ENCODE results near the gene GAB4. TPM values are rescaled to one million over a fixed set of nuclear protein-coding genes. Genes with fewer than 3 reads are reported as not detected.
"Not testable (repeated sequence)": the region's sequence is repeated elsewhere in the genome, so short reads cannot be mapped to it uniquely, and the experiment has no call there.

Gene GAB4
- total RNA-seq, 2 experiments from 2014 or later, result not detected

- intact Hi-C loops (cut with DNase I, micrococcal nuclease), result loop anchor here (2.0 to 5.0 kb wide), 2 partner anchors 141 to 585 kb away; no protein-coding TSS in a partner anchor
- H3K27ac Mint-ChIP-seq, result no peak overlapping the region
- peak; percentile 45 for TF ChIP-seq CTCF (IDR thresholded peaks at IDR 0.05)
- H3K36me3 Mint-ChIP-seq (ENCODE audit: low read depth), result no peaks in the 10 kb centered on the region
- Histone ChIP-seq H3K4me3 (ENCODE audit: low read length) (no peak overlapping the region), H3K36me3 (ENCODE audit: insufficient read depth, low read length) (no peaks in the 10 kb centered on the region), H3K27me3 (ENCODE audit: control insufficient read depth in 1 of 2, insufficient read depth in 2 of 2, low read length in 2 of 2) (peaks cover 5 to 19% of the 10 kb centered on the region in 2 experiments), H3K27ac (ENCODE audit: low read depth in 1 of 2, low read length in 2 of 2) (no peak overlapping the region), H3K9me3 (ENCODE audit: control insufficient read depth in 1 of 2, insufficient read depth in 1 of 2, low read length in 2 of 2) (no peaks in the 10 kb centered on the region), H3K4me1 (ENCODE audit: insufficient read depth, low read length) (no peaks in the 10 kb centered on the region)
- H3K4me1 Mint-ChIP-seq (ENCODE audit: low read depth), result no peaks in the 10 kb centered on the region
- ChIA-PET POLR2A (no interaction called here), CTCF (no interaction called here)
- no peaks in the 10 kb centered on the region for H3K9me3 Mint-ChIP-seq
- H3K4me3 Mint-ChIP-seq, result no peak overlapping the region
- no peak for ATAC-seq (ENCODE audit: poor library complexity)
- peaks cover 61% of the 10 kb centered on the region for H3K27me3 Mint-ChIP-seq
- peak; percentile 9 to 61 (median 36) for DNase-seq
Observed at GRCh38 chr22:16917144-16918003, 90.6 kb downstream of the GAB4 start.

DNA sequence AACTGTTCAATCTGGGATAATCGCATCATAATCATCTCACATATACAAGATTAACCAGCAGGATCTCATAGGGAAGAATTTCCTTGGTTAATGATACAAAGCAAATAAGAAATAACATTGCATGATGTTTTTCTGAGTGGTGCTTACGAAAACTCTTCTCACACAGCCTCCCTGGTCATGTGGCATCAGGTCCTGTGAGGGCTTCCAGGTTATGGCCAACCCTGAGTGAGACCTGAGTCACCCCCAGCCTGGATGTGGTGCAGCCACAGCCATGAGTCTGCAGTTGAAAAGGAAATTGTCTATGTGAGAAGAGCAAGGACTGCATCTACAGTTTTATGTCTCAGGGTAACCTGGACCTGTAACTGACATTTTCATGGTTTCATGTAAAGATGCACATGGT lies 92.3 kb downstream of the GAB4 start:
- no peaks in the 10 kb centered on the region for H3K9me3 ChIP-seq (ENCODE audit: control insufficient read depth in 1 of 2, insufficient read depth in 1 of 2, low read length in 2 of 2)
- intact Hi-C loops (cut with DNase I, micrococcal nuclease), result loop anchor here (2.0 to 5.0 kb wide), 2 partner anchors 143 to 587 kb away; no protein-coding TSS in a partner anchor
- H3K4me3 Mint-ChIP-seq, result no peak overlapping the region
- TF ChIP-seq CTCF (IDR thresholded peaks at IDR 0.05), result no peak
- no peaks in the 10 kb centered on the region for H3K4me1 Mint-ChIP-seq (ENCODE audit: low read depth)
- H3K27ac ChIP-seq (ENCODE audit: low read depth in 1 of 2, low read length in 2 of 2), result no peak overlapping the region
- H3K27me3 Mint-ChIP-seq, result peaks cover 46% of the 10 kb centered on the region
- ChIA-PET CTCF (no interaction called here), POLR2A (no interaction called here)
- H3K4me1 ChIP-seq (ENCODE audit: insufficient read depth, low read length), result no peaks in the 10 kb centered on the region
- H3K27ac Mint-ChIP-seq, result no peak overlapping the region
- H3K36me3 ChIP-seq (ENCODE audit: insufficient read depth, low read length), result no peaks in the 10 kb centered on the region
- H3K9me3 Mint-ChIP-seq, result no peaks in the 10 kb centered on the region
- no peak overlapping the region for H3K4me3 ChIP-seq (ENCODE audit: low read length)
- no peaks in the 10 kb centered on the region for H3K36me3 Mint-ChIP-seq (ENCODE audit: low read depth)
- no peak for ATAC-seq (ENCODE audit: poor library complexity)
- peaks cover 5 to 15% of the 10 kb centered on the region in 2 experiments for H3K27me3 ChIP-seq (ENCODE audit: control insufficient read depth in 1 of 2, insufficient read depth in 2 of 2, low read length in 2 of 2)
- no peak for DNase-seq

- ATAC-seq (ENCODE audit: poor library complexity); H3K4me3 Mint-ChIP-seq; H3K4me3 ChIP-seq (ENCODE audit: low read length); H3K9me3 ChIP-seq (ENCODE audit: control insufficient read depth in 1 of 2, insufficient read depth in 1 of 2, low read length in 2 of 2); H3K36me3 Mint-ChIP-seq (ENCODE audit: low read depth); H3K27ac Mint-ChIP-seq; CTCF ChIA-PET; H3K9me3 Mint-ChIP-seq; H3K4me1 Mint-ChIP-seq (ENCODE audit: low read depth); POLR2A ChIA-PET; H3K36me3 ChIP-seq (ENCODE audit: insufficient read depth, low read length); H3K27ac ChIP-seq (ENCODE audit: low read depth in 1 of 2, low read length in 2 of 2); H3K4me1 ChIP-seq (ENCODE audit: insufficient read depth, low read length); DNase-seq: not testable (repeated sequence)
- intact Hi-C loops (cut with DNase I, micrococcal nuclease), result loop anchor here in 1 of 2 experiments (5.0 kb wide), 1 partner anchor 587 kb away; no protein-coding TSS in a partner anchor
- H3K27me3 ChIP-seq (ENCODE audit: control insufficient read depth in 1 of 2, insufficient read depth in 2 of 2, low read length in 2 of 2), result peaks cover 5 to 15% of the 10 kb centered on the region in 2 experiments
- peaks cover 40% of the 10 kb centered on the region for H3K27me3 Mint-ChIP-seq
Observed at GRCh38 chr22:16914911-16915310, 93.1 kb downstream of the GAB4 start.
